Measurements from ENCODE around the gene FBXW11. TPM values are rescaled to one million over a fixed set of nuclear protein-coding genes. Genes with fewer than 3 reads are reported as not detected.

Gene FBXW11
- total and polyA plus RNA-seq, 2 of the 8 experiments (the other 6 are each of a cell fraction or from before 2014, with no cell fraction given) = 45.0 to 75.6 TPM

- Histone ChIP-seq H2AFZ (ENCODE audit: low read length) (no peak overlapping the region), H2BK15ac (ENCODE audit: low read length) (no peak overlapping the region), H3K23ac (ENCODE audit: insufficient read length) (no peak overlapping the region), H4K91ac (replicated peaks; ENCODE audit: insufficient read length, low read length) (no peak overlapping the region), H3K4me2 (ENCODE audit: insufficient read depth in 1 of 2, low read depth in 2 of 2, low read length in 2 of 2) (peak overlapping the region; percentile 60 to 82; a peak in 3 of 4 replicates), H3K4me1 (replicated peaks in 1 of 4; ENCODE audit: control insufficient read depth in 3 of 4, insufficient read depth in 4 of 4, low read length in 3 of 4) (peaks cover 8 to 43% (median 35%) of the 10 kb centered on the region in 4 experiments; a peak in 6 of 7 replicates), H3K27ac (ENCODE audit: low read depth, low read length) (no peak overlapping the region), H3K4ac (replicated peaks; ENCODE audit: insufficient read length, low read depth, low read length) (no peak overlapping the region), H3K9ac (replicated peaks in 1 of 4; ENCODE audit: extremely low read depth in 1 of 4, low read depth in 3 of 4, low read length in 3 of 4) (no peak overlapping the region), H3K79me1 (ENCODE audit: low read depth, low read length) (peaks cover 6% of the 10 kb centered on the region), H3K23me2 (ENCODE audit: low read depth, low read length) (no peaks in the 10 kb centered on the region; the same call in 1 of the 2 replicates), H3K18ac (ENCODE audit: extremely low read depth, low read length) (no peak overlapping the region), H2AK5ac (ENCODE audit: low read depth, low read length) (no peak overlapping the region), H2BK12ac (ENCODE audit: low read depth, low read length) (no peak overlapping the region), H3K79me2 (ENCODE audit: control insufficient read depth in 1 of 2, insufficient read depth in 2 of 2, low read length in 2 of 2) (peaks cover 23 to 100% of the 10 kb centered on the region in 2 experiments), H3K4me3 (ENCODE audit: extremely low read depth in 1 of 4, insufficient read depth in 2 of 4, low read depth in 3 of 4, low read length in 4 of 4) (peak overlapping the region in 1 of 4 experiments; percentile 46; a peak in 2 of 8 replicates), H2BK5ac (ENCODE audit: low read depth, low read length) (no peak overlapping the region), H4K8ac (ENCODE audit: extremely low read depth, insufficient read depth, low read length) (no peak overlapping the region), H2BK120ac (replicated peaks; ENCODE audit: low read depth, low read length) (no peak overlapping the region), H4K5ac (ENCODE audit: insufficient read length, low read depth, low read length) (peak overlapping the region; percentile 44), H3K9me3 (ENCODE audit: insufficient read depth in 2 of 2, low read depth in 1 of 2, low read length in 1 of 2) (no peaks in the 10 kb centered on the region), H3K36me3 (ENCODE audit: control insufficient read depth in 2 of 4, insufficient read depth in 4 of 4, low read length in 3 of 4) (peaks cover 0 to 6% (median 0%) of the 10 kb centered on the region in 4 experiments; a peak in 1 of 8 replicates), H3K14ac (ENCODE audit: insufficient read length) (no peak overlapping the region), H4K20me1 (replicated peaks in 1 of 2; ENCODE audit: control insufficient read depth in 1 of 2, insufficient read depth in 2 of 2, low read length in 2 of 2) (peaks cover 5 to 10% of the 10 kb centered on the region in 2 experiments), H3K27me3 (replicated peaks in 1 of 4; ENCODE audit: control insufficient read depth in 3 of 4, extremely low read depth in 1 of 4, insufficient read depth in 3 of 4, low read length in 3 of 4) (no peaks in the 10 kb centered on the region), H2BK20ac (ENCODE audit: low read length) (no peak overlapping the region), H3K56ac (replicated peaks; ENCODE audit: insufficient read length, low read depth, low read length) (no peak overlapping the region)
- FAIRE-seq = no peak
- TF ChIP-seq E2F6 (IDR thresholded peaks at IDR 0.05) (no peak), ZNF274 (IDR thresholded peaks at IDR 0.05; ENCODE audit: borderline replicate concordance, extremely low read depth, low read length) (no peak), POLR2A (IDR thresholded peaks at IDR 0.05; ENCODE audit: control extremely low read depth in 1 of 2, low read depth in 2 of 2, low read length in 2 of 2) (no peak)
- ChIA-PET CTCF (ENCODE audit: partially characterized antibody) (interaction anchor here (0.6 to 2.1 kb wide), 2 partner anchors 14 to 70 kb away, joined by 3 to 7 read pairs; no protein-coding TSS in a partner anchor), POLR2A (ENCODE audit: partially characterized antibody) (interaction anchor here (0.8 to 6.6 kb wide), 4 partner anchors 9 to 26 kb away, joined by 3 to 66 read pairs (median 5); partner anchors contain the start of gene FBXW11)
- 84% methylated on average over 2 of the region's 2 CpGs; no CpG with 5 or more reads in 1 of the 2 experiments for WGBS, 2 experiments (ENCODE audit: extremely low coverage in 1 of 2, insufficient coverage in 1 of 2, insufficient read length in 1 of 2, insufficient replicate concordance in 2 of 2, low coverage in 1 of 2, low lambda C conversion rate in 2 of 2, missing lambda C conversion rate in 1 of 2)
- no peak for DNase-seq (ENCODE audit: low read depth in 1 of 2, low spot score in 2 of 2)
Observed at GRCh38 chr5:171981847-171982246, 24.6 kb downstream of the FBXW11 start.

All from H1 (cell line).